Natural killer cell treated with Interleukin-12 subunit alpha and Interleukin-12 subunit beta and Interleukin-15 and Interleukin-18, amount 100 ng/mL, for 72 hours (primary cell): Measurements from ENCODE around the gene CLASP1. TPM values are rescaled to one million over a fixed set of nuclear protein-coding genes. Genes with fewer than 3 reads are reported as not detected.
"Not testable (repeated sequence)": the region's sequence is repeated elsewhere in the genome, so short reads cannot be mapped to it uniquely, and the experiment has no call there.

Experiments used
- ATAC-seq, 2 donors: fragments of 150-1000 bp; cut with Tn5 transposase in 1 of 2; sonication (Bioruptor Pico), chemical (Tn5 transposase) in 1 of 2; 2 replicates each; pipeline ENCODE4 v1.10.0; 2021
- DNase-seq: peaks from one replicate; pipeline ENCODE4 v3.0.0; 2022; ENCODE audit warnings: low spot score
- H3K27ac Mint-ChIP-seq, 2 donors: 1 replicate in 1 of 2; 2 replicates in 1 of 2; pipeline ENCODE4 v1.8.0; 2022; ENCODE audit warnings: mixed read lengths in 2 of 2, mild to moderate bottlenecking in 1 of 2, moderate library complexity in 1 of 2
- H3K27me3 Mint-ChIP-seq, 2 donors: 1 replicate in 1 of 2; 2 replicates in 1 of 2; pipeline ENCODE4 v1.8.0; 2022; ENCODE audit warnings: mixed read lengths in 2 of 2
- H3K36me3 Mint-ChIP-seq: one replicate; pipeline ENCODE4 v1.8.0; 2022; ENCODE audit warnings: mixed read lengths
- H3K4me1 Mint-ChIP-seq, 2 donors: 1 replicate in 1 of 2; 2 replicates in 1 of 2; pipeline ENCODE4 v1.8.0; 2022; ENCODE audit warnings: low read depth in 2 of 2, mixed read lengths in 2 of 2, mild to moderate bottlenecking in 1 of 2
- H3K4me3 Mint-ChIP-seq: one replicate; pipeline ENCODE4 v1.8.0; 2022; ENCODE audit warnings: mixed read lengths
- H3K9me3 Mint-ChIP-seq: 2 replicates; pipeline ENCODE4 v1.8.0; 2022; ENCODE audit warnings: mixed read lengths
- total RNA-seq, 2 donors: library from RNA; stranded (reverse); gene quantifications; one replicate each; pipeline ENCODE4 v1.2.3, GENCODE V29; 2022

Gene CLASP1
- total RNA-seq, 2 donors from 2014 or later = 88.6 to 121 TPM

GRCh38 chr2:121387591-121388325 lies 261.5 kb downstream of the CLASP1 start:
- ATAC-seq (no peak), DNase-seq (no peak)
- no peaks in the 10 kb centered on the region for H3K9me3 Mint-ChIP-seq
- peaks cover 0 to 4% of the 10 kb centered on the region in 2 donors for H3K4me1 Mint-ChIP-seq
- H3K27ac Mint-ChIP-seq = no peak overlapping the region
- no peak overlapping the region for H3K4me3 Mint-ChIP-seq
- H3K36me3 Mint-ChIP-seq = peaks cover 13% of the 10 kb centered on the region
- no peaks in the 10 kb centered on the region for H3K27me3 Mint-ChIP-seq

DNA sequence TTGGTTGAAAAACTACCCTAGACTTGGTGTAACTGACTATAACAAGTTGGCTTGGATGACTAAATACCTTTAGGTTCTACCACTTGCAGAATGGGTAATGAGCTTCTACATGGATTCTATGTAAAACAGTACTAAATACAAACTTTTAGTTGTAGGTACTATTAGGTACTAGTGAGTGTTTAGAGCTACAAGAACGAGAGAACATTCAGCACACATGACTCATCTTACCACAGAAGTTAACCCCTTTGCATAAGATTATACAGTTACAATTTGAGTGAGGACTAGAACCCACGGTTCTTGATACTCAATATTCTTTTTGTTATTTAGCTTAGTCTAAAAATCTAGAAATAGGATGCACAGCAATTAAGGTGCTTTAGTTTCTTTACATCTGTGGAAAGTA lies 262.6 kb downstream of the CLASP1 start:
- Mint-ChIP-seq H3K27me3 (no peaks in the 10 kb centered on the region), H3K4me3 (no peak overlapping the region), H3K4me1 (peaks cover 3 to 4% of the 10 kb centered on the region in 2 donors), H3K9me3 (no peaks in the 10 kb centered on the region), H3K27ac (no peak overlapping the region), H3K36me3 (peaks cover 13% of the 10 kb centered on the region)
- ATAC-seq = no peak
- no peak for DNase-seq

DNA sequence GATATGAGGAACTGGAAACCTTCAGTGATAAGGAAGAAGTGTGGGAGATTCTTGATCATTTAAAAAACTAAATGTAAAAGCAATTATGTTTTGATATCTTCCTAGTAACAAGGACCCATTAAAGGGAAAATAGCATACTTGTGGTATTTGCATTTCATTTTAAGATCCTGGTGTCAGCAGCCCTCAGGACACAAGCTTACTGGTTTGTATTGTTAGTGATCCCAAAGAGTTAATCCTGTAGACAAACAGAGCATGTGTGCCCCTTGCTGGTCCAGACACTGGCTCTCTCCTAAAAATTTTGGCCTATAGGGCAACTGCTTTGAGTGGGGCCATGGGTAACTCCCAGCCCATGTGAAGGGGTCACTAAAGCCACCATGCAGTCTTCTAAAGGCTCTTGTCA lies 263.2 kb downstream of the CLASP1 start:
- H3K4me3 Mint-ChIP-seq = no peak overlapping the region
- peaks cover 13% of the 10 kb centered on the region for H3K36me3 Mint-ChIP-seq
- DNase-seq (no peak), ATAC-seq (no peak)
- no peak overlapping the region for H3K27ac Mint-ChIP-seq
- H3K4me1 Mint-ChIP-seq = peaks cover 3 to 4% of the 10 kb centered on the region in 2 donors
- no peaks in the 10 kb centered on the region for H3K27me3 Mint-ChIP-seq
- no peaks in the 10 kb centered on the region for H3K9me3 Mint-ChIP-seq

DNA sequence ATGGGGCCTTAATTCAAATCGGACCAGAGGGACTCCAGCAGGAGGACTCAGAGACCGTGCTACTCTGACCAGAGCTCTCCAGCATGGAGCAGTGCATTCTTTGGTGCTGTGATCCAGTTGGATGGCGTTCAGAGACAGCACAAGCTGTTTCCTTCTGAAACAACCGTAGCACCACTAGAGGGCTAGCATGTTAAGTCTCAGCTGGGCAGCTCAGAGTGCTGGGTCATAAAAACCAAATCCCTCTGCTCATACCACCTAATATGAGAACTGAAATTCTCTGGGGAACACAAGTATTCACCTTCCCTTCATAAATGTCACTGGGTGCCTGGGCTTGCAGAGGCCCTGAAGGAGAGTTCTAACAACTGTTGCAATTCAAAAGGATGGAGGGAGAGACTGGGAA lies 266.5 kb downstream of the CLASP1 start:
- H3K4me3 Mint-ChIP-seq = no peak overlapping the region
- H3K27ac Mint-ChIP-seq = no peak overlapping the region
- peak in 1 of 2 donors; percentile 11 for ATAC-seq

DNA sequence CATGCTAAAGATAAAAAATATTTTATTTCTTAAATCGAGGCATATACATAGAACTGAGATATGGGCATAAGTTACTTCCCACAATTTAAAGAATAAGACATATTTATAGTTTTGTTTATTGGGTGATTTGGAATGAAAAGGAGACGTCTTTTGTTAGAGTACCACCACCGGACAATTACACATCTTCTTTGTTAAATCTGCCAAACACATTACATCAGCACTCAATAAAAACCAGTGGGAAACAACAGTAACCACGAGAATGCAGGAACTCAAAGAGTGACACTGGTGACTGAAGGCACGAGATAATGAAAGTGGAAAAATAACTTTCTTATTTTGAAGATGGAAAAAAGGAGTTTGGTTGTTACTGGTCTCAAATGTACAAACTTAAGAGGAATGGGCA lies 271.6 kb downstream of the CLASP1 start:
- no peak for ATAC-seq
- H3K9me3 Mint-ChIP-seq = no peaks in the 10 kb centered on the region
- no peak overlapping the region for H3K27ac Mint-ChIP-seq
- H3K36me3 Mint-ChIP-seq = peaks cover 12% of the 10 kb centered on the region
- no peak for DNase-seq
- peaks cover 0 to 9% of the 10 kb centered on the region in 2 donors for H3K4me1 Mint-ChIP-seq
- H3K27me3 Mint-ChIP-seq = no peaks in the 10 kb centered on the region
- H3K4me3 Mint-ChIP-seq = no peak overlapping the region

More for the DNA sequence above, 266.5 kb downstream of the CLASP1 start:
- Mint-ChIP-seq H3K9me3 (no peaks in the 10 kb centered on the region), H3K36me3 (peaks cover 18% of the 10 kb centered on the region), H3K27me3 (no peaks in the 10 kb centered on the region), H3K4me1 (peaks cover 3 to 4% of the 10 kb centered on the region in 2 donors)
- no peak for DNase-seq

- H3K9me3 Mint-ChIP-seq = no peaks in the 10 kb centered on the region
- no peak overlapping the region for H3K4me3 Mint-ChIP-seq
- H3K4me1 Mint-ChIP-seq = peaks cover 0 to 7% of the 10 kb centered on the region in 2 donors
- no peak overlapping the region for H3K27ac Mint-ChIP-seq
- ATAC-seq (no peak), DNase-seq (no peak)
- no peaks in the 10 kb centered on the region for H3K27me3 Mint-ChIP-seq
- peaks cover 12% of the 10 kb centered on the region for H3K36me3 Mint-ChIP-seq
Observed at GRCh38 chr2:121376535-121377250, 272.6 kb downstream of the CLASP1 start.

GRCh38 chr2:121375621-121376159 lies 273.6 kb downstream of the CLASP1 start:
- H3K4me1 Mint-ChIP-seq = peaks cover 0 to 7% of the 10 kb centered on the region in 2 donors
- no peak overlapping the region for H3K27ac Mint-ChIP-seq
- H3K4me3 Mint-ChIP-seq = no peak overlapping the region
- ATAC-seq (no peak), DNase-seq (no peak)
- H3K9me3 Mint-ChIP-seq = no peaks in the 10 kb centered on the region
- H3K27me3 Mint-ChIP-seq = no peaks in the 10 kb centered on the region
- H3K36me3 Mint-ChIP-seq = peaks cover 10% of the 10 kb centered on the region

DNA sequence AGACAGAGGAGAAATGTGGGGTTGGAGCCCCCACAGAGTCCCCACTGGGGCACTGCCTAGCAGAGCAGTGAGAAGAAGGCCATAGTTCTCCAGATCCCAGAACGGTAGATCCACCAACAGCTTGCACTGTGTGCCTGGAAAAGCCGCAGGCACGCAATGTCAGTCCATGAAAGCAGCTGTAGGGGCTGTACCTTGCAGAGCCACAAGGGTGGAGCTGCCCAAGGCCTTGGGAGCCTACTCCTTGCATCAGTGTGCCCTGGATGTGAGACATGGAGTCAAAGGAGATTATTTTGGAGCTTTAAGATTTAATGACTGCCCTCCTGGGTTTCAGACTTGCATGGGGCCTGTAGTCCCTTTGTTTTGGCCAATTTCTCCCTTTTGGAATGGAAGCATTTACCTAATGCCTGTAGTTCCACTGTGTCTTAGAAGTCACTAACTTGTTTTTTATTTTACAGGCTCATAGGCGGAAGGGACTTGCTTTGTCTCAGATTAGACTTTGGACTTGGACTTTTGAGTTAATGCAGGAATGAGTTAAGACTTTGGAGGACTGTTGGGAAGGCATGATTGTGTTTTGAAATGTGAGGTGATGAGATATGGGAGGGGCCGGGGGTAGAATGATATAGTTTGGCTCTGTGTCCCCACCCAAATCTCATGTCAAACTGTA lies 274.7 kb downstream of the CLASP1 start:
- not testable (repeated sequence) for H3K36me3 Mint-ChIP-seq, DNase-seq, H3K27me3 Mint-ChIP-seq, H3K27ac Mint-ChIP-seq, H3K4me3 Mint-ChIP-seq, ATAC-seq, H3K9me3 Mint-ChIP-seq, H3K4me1 Mint-ChIP-seq

DNA sequence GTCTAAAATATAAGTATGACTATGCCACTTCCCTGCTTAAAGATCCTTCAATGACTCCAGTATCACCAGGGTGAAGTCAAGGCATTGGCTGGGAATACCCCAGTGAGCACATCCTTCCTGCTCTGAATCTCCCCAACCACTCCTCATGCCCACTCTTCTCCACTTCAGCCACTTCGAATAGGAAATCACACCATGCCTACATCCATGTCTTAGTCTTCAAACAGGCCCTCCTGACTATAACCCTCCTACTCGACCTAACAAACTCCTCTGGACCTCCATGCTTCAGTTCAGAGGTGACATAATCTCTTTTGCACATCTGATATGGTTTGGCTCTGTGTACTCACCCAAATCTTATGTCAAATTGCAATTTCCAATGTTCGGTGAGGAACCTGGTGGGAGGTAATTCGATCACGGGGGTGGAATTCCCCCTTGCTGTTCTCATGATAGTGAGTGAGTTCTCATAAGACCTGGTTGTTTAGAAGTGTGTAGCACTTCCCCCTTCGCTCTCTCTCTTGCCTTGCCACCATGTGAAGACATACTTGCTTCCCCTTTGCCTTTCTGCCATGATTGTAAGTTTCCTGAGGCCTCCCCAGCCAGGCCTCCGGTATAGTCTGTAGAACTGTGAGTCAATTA lies 276.4 kb downstream of the CLASP1 start:
- H3K4me3 Mint-ChIP-seq = no peak overlapping the region
- ATAC-seq (no peak), DNase-seq (no peak)
- no peaks in the 10 kb centered on the region for H3K9me3 Mint-ChIP-seq
- peaks cover 7% of the 10 kb centered on the region for H3K36me3 Mint-ChIP-seq
- H3K27me3 Mint-ChIP-seq = no peaks in the 10 kb centered on the region
- peak overlapping the region in 1 of 2 donors; percentile 21 for H3K27ac Mint-ChIP-seq
- peaks cover 0 to 7% of the 10 kb centered on the region in 2 donors for H3K4me1 Mint-ChIP-seq

- H3K4me3 Mint-ChIP-seq = no peak overlapping the region
- DNase-seq = no peak
- no peaks in the 10 kb centered on the region for H3K9me3 Mint-ChIP-seq
- H3K27me3 Mint-ChIP-seq = no peaks in the 10 kb centered on the region
- no peak for ATAC-seq
- H3K4me1 Mint-ChIP-seq = peaks cover 0 to 7% of the 10 kb centered on the region in 2 donors
- H3K36me3 Mint-ChIP-seq = peaks cover 7% of the 10 kb centered on the region
- peak overlapping the region in 1 of 2 donors; percentile 4 for H3K27ac Mint-ChIP-seq
Observed at GRCh38 chr2:121372082-121372481, 277.2 kb downstream of the CLASP1 start.

- H3K36me3 Mint-ChIP-seq = peaks cover 13% of the 10 kb centered on the region
- DNase-seq (no peak), ATAC-seq (no peak)
- no peak overlapping the region for H3K4me3 Mint-ChIP-seq
- H3K27me3 Mint-ChIP-seq = no peaks in the 10 kb centered on the region
- peaks cover 0 to 14% of the 10 kb centered on the region in 2 donors for H3K4me1 Mint-ChIP-seq
- H3K27ac Mint-ChIP-seq = no peak overlapping the region
- H3K9me3 Mint-ChIP-seq = no peaks in the 10 kb centered on the region
Observed at GRCh38 chr2:121368836-121369235, 280.4 kb downstream of the CLASP1 start.

GRCh38 chr2:121368155-121368554 lies 281.1 kb downstream of the CLASP1 start:
- DNase-seq (no peak), ATAC-seq (no peak)
- no peak overlapping the region for H3K4me3 Mint-ChIP-seq
- no peaks in the 10 kb centered on the region for H3K27me3 Mint-ChIP-seq
- H3K9me3 Mint-ChIP-seq = no peaks in the 10 kb centered on the region
- peaks cover 7% of the 10 kb centered on the region for H3K36me3 Mint-ChIP-seq
- peaks cover 0 to 13% of the 10 kb centered on the region in 2 donors for H3K4me1 Mint-ChIP-seq
- H3K27ac Mint-ChIP-seq = no peak overlapping the region

- DNase-seq = no peak
- Mint-ChIP-seq H3K36me3 (peaks cover 6% of the 10 kb centered on the region), H3K27ac (no peak overlapping the region), H3K27me3 (no peaks in the 10 kb centered on the region), H3K4me3 (no peak overlapping the region), H3K4me1 (peaks cover 0 to 7% of the 10 kb centered on the region in 2 donors), H3K9me3 (no peaks in the 10 kb centered on the region)
- no peak for ATAC-seq
Observed at GRCh38 chr2:121367246-121367900, 281.9 kb downstream of the CLASP1 start.
